GM12874 (cell line): ENCODE data around the gene CDC6.

Experiments used
- CTCF ChIP-seq: IDR thresholded peaks from 2 replicates; pipeline ENCODE4 v1.5.1; 2011; ENCODE audit warnings: low read depth, mild to moderate bottlenecking, control low read depth, low read length, moderate library complexity; ENCODE audit not compliant: insufficient read depth

The CDC6 gene

GRCh38 chr17:40335620-40336019 is 47.9 kb downstream of the CDC6 start:
- no peak for TF ChIP-seq CTCF

- no peak for TF ChIP-seq CTCF
Measured at GRCh38 chr17:40337351-40337750, 49.7 kb downstream of the CDC6 start.

- no peak for TF ChIP-seq CTCF
Measured at GRCh38 chr17:40338058-40338457, 50.4 kb downstream of the CDC6 start.

GRCh38 chr17:40338941-40339649 is 51.4 kb downstream of the CDC6 start:
- TF ChIP-seq CTCF, result no peak

- no peak for TF ChIP-seq CTCF
Measured at GRCh38 chr17:40340327-40340726, 52.6 kb downstream of the CDC6 start.

GRCh38 chr17:40340880-40341807 is 53.5 kb downstream of the CDC6 start:
- peak; percentile 24; the same call in 1 of the 2 replicates for TF ChIP-seq CTCF

- no peak for TF ChIP-seq CTCF
Measured at GRCh38 chr17:40341808-40342503, 54.3 kb downstream of the CDC6 start.
